Neural crest cell (in vitro differentiated cells): ENCODE data around the gene PPP1R12C. TPM values are rescaled to one million over a fixed set of nuclear protein-coding genes. Genes with fewer than 3 reads are reported as not detected.
"Not testable (repeated sequence)": the region's sequence is repeated elsewhere in the genome, so short reads cannot be mapped to it uniquely, and the experiment has no call there.

Source experiments
- DNase-seq: peaks from one replicate; pipeline ENCODE4 v3.0.0; 2021; ENCODE audit warnings: low read depth, mixed read lengths, low spot score
- H3K27ac Mint-ChIP-seq: one replicate; pipeline ENCODE4 v1.8.0; 2021; ENCODE audit warnings: mild to moderate bottlenecking, mixed read lengths; ENCODE audit not compliant: unreplicated experiment
- H3K27me3 Mint-ChIP-seq: 2 replicates; pipeline ENCODE4 v1.8.0; 2021; ENCODE audit warnings: low read depth, mild to moderate bottlenecking, mixed read lengths
- H3K36me3 Mint-ChIP-seq: 2 replicates; pipeline ENCODE4 v1.8.0; 2021; ENCODE audit warnings: low read depth, mild to moderate bottlenecking, mixed read lengths
- H3K4me1 Mint-ChIP-seq: 2 replicates; pipeline ENCODE4 v1.8.0; 2021; ENCODE audit warnings: mixed read lengths
- H3K4me3 Mint-ChIP-seq: one replicate; pipeline ENCODE4 v1.8.0; 2021; ENCODE audit warnings: mild to moderate bottlenecking, mixed read lengths
- H3K9me3 Mint-ChIP-seq: 2 replicates; pipeline ENCODE4 v1.8.0; 2021; ENCODE audit warnings: mixed read lengths
- total RNA-seq: library from RNA; stranded (reverse); gene quantifications from 2 replicates; pipeline ENCODE4 v1.2.1, GENCODE V29; 2021
- TF ChIP-seq, protein P1 (sequence below): fragments of 200-600 bp; sonication (generic); conservative IDR thresholded peaks from 2 replicates; pipeline ENCODE4 v1.5.0; 2021; ENCODE audit warnings: antibody characterized with exemption, mild to moderate bottlenecking

The PPP1R12C gene
- total RNA-seq, 1 donor from 2014 or later: 108 TPM

DNA sequence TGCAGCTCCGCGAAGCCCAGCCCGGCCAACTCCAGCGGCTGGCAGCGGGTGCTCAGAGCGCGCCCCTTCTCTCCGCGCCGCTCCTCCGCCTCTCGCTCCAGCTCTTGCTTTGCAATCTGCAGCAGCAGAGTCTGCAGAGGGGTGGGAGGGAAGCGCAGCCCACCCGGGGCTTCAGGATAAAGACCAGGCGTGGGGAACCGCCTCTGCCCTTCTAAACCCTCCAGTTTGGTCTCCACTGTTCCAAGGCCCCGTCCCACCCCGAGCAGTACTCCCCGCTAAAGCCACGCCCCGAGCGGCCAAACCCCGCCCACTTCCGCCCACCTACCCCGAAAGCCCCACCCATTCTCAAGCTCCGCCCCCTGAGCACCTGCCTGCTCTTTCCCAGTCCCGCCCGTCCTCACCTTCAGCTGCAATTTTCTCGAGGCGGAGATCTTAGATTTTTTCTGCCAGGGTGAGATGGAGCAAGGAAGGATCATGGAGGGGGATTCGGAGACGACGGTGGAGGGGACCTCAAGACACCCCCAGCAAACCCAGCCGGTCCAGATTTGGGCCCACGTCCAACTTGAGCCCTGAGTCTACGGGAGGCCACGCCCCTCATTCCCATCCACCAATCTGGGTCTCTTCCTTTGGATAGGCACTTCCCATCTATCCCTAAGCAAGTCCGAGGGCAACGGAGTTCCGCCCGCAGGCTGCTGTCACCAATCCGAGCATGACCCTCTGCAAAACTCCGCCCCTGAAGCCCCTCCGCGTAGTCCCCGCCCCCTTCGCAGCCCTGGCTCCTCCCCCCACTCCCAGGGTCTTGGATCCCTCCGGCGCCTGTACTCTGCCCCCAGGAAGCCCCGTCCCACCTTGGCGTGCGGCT lies 39.0 kb upstream of the PPP1R12C start:
- H3K4me1 Mint-ChIP-seq: peaks cover 6% of the 10 kb centered on the region

DNA sequence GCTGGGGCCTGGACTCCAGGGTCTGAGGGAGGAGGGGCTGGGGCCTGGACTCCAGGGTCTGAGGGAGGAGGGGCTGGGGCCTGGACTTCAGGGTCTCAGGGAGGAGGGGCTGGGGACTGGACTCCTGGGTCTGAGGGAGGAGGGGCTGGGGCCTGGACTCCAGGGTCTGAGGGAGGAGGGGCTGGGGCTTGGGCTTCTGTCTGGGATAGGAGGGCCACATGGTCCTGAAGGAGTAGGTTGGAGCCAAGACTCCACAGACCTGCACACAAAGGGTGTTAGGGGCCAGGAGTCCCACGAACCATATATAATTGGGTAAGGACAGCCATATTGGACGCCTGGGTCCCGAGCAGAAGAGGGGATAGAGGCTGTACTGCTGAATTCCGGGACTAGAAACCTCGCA lies 38.3 kb upstream of the PPP1R12C start:
- peaks cover 68% of the 10 kb centered on the region for H3K27me3 Mint-ChIP-seq

More for the DNA sequence above, 39.0 kb upstream of the PPP1R12C start:
- peak overlapping the region; percentile 90 for H3K4me3 Mint-ChIP-seq
- TF ChIP-seq, protein P1, sequence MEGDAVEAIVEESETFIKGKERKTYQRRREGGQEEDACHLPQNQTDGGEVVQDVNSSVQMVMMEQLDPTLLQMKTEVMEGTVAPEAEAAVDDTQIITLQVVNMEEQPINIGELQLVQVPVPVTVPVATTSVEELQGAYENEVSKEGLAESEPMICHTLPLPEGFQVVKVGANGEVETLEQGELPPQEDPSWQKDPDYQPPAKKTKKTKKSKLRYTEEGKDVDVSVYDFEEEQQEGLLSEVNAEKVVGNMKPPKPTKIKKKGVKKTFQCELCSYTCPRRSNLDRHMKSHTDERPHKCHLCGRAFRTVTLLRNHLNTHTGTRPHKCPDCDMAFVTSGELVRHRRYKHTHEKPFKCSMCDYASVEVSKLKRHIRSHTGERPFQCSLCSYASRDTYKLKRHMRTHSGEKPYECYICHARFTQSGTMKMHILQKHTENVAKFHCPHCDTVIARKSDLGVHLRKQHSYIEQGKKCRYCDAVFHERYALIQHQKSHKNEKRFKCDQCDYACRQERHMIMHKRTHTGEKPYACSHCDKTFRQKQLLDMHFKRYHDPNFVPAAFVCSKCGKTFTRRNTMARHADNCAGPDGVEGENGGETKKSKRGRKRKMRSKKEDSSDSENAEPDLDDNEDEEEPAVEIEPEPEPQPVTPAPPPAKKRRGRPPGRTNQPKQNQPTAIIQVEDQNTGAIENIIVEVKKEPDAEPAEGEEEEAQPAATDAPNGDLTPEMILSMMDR: no peak
- peak; percentile 76 for DNase-seq
- peaks cover 6% of the 10 kb centered on the region for H3K9me3 Mint-ChIP-seq
- H3K27me3 Mint-ChIP-seq: peaks cover 61% of the 10 kb centered on the region
- H3K27ac Mint-ChIP-seq: no peak overlapping the region
- peaks cover 5% of the 10 kb centered on the region for H3K36me3 Mint-ChIP-seq

DNA sequence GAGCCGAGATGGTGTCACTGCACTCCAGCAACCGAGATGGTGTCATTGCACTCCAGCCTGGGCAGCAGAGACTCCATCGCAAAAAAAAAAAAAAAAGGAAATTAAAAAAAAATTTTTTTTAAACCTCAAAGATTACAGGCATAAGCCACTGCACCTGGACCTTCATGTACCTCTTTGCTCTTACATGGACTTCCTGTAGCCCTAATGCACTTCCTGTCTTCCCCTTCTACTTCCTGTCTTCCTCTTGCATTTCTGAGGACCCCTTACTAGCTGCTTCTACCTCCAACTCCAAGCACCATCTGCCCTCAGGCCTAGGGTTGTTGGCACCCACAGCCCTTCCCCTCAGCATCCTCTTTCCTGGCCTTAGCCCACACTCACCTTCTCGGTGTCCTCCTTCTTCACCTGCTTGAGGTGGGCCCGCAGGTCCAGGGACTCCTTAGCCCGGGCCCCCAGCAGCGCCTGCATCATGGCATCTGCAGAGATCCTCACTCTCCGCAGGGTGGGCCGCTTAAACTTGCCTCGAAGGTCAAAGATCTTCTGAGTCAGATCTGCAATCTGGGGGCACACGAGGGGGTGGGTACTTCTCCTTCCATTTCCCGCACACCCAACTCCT lies 36.3 kb upstream of the PPP1R12C start:
- no peak overlapping the region for H3K27ac Mint-ChIP-seq
- peaks cover 5% of the 10 kb centered on the region for H3K36me3 Mint-ChIP-seq
- H3K4me3 Mint-ChIP-seq: no peak overlapping the region
- peaks cover 6% of the 10 kb centered on the region for H3K9me3 Mint-ChIP-seq
- TF ChIP-seq, protein P1: no peak
- H3K4me1 Mint-ChIP-seq: peaks cover 13% of the 10 kb centered on the region
- H3K27me3 Mint-ChIP-seq: peaks cover 71% of the 10 kb centered on the region
- no peak for DNase-seq

More for the DNA sequence above, 38.3 kb upstream of the PPP1R12C start:
- peak overlapping the region; percentile 90 for H3K4me3 Mint-ChIP-seq
- H3K27ac Mint-ChIP-seq, H3K9me3 Mint-ChIP-seq, H3K4me1 Mint-ChIP-seq, H3K36me3 Mint-ChIP-seq, DNase-seq: not testable (repeated sequence)

DNA sequence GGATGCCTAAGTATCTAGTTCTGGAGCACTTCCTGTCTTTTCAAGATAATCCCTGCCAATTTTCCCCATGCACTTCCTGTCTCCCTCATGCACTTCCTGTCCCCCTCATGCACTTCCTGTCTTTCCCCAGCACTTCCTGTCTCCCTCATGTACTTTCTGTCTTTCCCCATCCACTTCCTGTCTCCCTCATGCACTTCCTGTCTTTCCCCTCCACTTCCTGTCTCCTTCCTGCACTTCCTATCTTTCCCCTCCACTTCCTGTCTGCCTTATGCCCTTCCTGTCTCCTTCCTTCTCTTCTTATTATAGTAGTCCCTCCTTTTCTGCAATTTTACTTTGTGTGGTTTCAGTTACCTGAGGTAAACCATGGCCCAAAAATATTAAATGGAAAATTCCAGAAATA lies 34.6 kb upstream of the PPP1R12C start:
- DNase-seq: no peak
- no peak overlapping the region for H3K4me3 Mint-ChIP-seq
- no peak overlapping the region for H3K27ac Mint-ChIP-seq
- TF ChIP-seq, protein P1: no peak
- peaks cover 6% of the 10 kb centered on the region for H3K9me3 Mint-ChIP-seq
- peaks cover 13% of the 10 kb centered on the region for H3K4me1 Mint-ChIP-seq
- H3K27me3 Mint-ChIP-seq: peaks cover 77% of the 10 kb centered on the region
- H3K36me3 Mint-ChIP-seq: peaks cover 5% of the 10 kb centered on the region

DNA sequence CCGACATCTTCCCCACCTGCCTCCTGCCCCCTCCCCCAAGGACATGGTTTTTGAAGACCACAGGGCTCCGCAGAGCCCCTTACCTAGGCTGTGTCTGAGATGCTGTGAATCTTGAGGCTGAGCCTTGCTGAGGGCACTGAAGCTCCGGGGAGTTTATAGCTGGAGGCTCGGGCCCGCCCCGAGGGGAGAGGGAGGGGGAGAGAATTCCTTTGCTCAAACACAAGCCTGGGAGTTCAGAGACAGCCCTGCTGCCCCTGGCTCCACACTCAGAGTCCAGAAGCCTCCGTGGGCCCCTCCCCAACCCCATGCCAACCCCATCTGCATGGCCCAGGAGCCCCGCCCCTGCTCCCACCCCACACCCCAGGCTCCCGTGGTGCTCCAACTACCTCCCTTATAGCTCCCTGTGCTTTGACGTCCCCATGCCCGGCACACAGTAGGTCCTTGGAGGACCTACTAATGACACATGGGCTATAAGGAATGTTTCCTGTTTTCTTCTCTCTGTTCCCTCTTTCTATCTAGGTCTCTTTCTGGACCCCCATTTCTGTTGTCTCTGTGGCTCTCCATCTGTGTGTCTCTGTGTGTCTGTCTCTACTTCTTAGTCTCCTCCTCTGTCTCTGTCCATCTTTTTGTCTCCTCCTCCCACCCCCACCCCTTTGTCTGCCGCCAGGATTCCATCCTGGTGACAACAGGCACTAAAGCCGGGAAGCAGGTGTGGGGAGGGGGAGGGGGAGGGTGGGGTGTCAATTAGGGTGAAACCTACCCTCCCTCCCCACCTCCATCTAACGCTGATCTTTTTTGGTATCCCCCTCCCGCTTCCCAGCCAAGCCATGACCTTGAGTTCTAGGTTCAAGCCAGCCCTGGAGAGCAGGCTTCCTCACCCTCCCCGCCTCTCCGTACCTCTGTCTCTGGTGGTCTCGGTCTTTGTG lies 31.9 kb upstream of the PPP1R12C start, which contains the start of gene TNNT1:
TSS of gene TNNT1 (minus strand) at position 129 of the 926 bp plus-strand sequence. CDS start 2,049 bp downstream, outside the sequence.
- H3K27ac Mint-ChIP-seq: no peak within 1 kb of the TSS
- no peak for DNase-seq
- peaks cover 86% of the 10 kb centered on the region for H3K27me3 Mint-ChIP-seq
- H3K36me3 Mint-ChIP-seq: peaks cover 5% of the 10 kb centered on the region
- peaks cover 7% of the 10 kb centered on the region for H3K4me1 Mint-ChIP-seq
- TF ChIP-seq, protein P1: no peak
- no peak within 1 kb of the TSS for H3K4me3 Mint-ChIP-seq
- peaks cover 6% of the 10 kb centered on the region for H3K9me3 Mint-ChIP-seq
